Measurements from ENCODE around the gene SLC35A5.

GRCh38 chr3:112546216-112546759, 15.6 kb upstream of the SLC35A5 start:
- no peak for TF ChIP-seq CTCF (IDR thresholded peaks at IDR 0.05)
- TF ChIP-seq POLR2A (IDR thresholded peaks at IDR 0.05), result no peak
